ENCODE data around the gene MDFIC. TPM values are rescaled to one million over a fixed set of nuclear protein-coding genes. Genes with fewer than 3 reads are reported as not detected.

The MDFIC gene
- total RNA-seq, 1 donor from 2014 or later, result 39.0 TPM

DNA sequence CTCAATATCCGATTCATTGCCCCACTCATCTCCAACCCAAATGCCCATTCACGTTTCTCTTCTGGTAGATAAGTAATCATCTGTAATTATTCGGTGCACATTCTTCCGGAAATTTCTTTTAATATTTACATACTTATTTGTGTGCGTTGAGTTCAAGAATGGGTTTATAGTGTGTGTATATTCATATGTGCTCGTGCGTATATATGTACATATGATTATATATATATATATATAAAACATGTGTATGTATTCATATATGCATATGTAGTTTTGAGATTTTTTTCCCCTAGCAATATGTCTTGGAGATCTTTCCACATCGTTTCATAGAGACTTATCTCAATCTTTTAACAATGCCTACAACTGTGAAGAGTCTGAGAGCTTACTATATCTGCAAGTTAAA lies 118.2 kb downstream of the MDFIC start:
- Histone ChIP-seq H3K4me3 (no peak overlapping the region), H3K27ac (no peak overlapping the region), H3K4me1 (no peaks in the 10 kb centered on the region), H3K27me3 (no peaks in the 10 kb centered on the region), H3K9me3 (no peaks in the 10 kb centered on the region), H3K36me3 (no peaks in the 10 kb centered on the region)
- intact Hi-C loops (cut with DNase I), result no loop called here
- no peak for ATAC-seq
- DNase-seq, result no peak
- TF ChIP-seq, protein P1, sequence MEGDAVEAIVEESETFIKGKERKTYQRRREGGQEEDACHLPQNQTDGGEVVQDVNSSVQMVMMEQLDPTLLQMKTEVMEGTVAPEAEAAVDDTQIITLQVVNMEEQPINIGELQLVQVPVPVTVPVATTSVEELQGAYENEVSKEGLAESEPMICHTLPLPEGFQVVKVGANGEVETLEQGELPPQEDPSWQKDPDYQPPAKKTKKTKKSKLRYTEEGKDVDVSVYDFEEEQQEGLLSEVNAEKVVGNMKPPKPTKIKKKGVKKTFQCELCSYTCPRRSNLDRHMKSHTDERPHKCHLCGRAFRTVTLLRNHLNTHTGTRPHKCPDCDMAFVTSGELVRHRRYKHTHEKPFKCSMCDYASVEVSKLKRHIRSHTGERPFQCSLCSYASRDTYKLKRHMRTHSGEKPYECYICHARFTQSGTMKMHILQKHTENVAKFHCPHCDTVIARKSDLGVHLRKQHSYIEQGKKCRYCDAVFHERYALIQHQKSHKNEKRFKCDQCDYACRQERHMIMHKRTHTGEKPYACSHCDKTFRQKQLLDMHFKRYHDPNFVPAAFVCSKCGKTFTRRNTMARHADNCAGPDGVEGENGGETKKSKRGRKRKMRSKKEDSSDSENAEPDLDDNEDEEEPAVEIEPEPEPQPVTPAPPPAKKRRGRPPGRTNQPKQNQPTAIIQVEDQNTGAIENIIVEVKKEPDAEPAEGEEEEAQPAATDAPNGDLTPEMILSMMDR (IDR thresholded peaks at IDR 0.05), result no peak

DNA sequence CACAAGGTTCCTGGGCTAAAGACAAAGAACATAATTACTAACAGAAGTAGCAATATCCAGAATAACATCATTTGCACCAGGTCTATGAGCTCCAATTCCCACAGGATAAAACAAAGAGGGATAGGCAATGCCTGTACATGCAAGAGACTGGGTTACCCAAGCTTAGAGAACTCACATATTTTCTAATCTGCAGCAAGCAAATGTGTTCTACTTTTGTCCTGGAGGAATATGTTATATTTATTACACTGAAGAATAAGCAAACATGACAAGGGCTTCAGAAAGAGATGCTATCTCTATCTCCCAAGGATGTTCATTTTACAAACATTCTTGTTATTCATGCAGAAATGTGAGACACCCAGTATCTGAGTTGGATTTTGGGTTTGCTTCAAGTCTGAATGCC lies 118.6 kb downstream of the MDFIC start:
- ATAC-seq, result no peak
- H3K36me3 ChIP-seq, result no peaks in the 10 kb centered on the region
- intact Hi-C loops (cut with DNase I), result no loop called here

DNA sequence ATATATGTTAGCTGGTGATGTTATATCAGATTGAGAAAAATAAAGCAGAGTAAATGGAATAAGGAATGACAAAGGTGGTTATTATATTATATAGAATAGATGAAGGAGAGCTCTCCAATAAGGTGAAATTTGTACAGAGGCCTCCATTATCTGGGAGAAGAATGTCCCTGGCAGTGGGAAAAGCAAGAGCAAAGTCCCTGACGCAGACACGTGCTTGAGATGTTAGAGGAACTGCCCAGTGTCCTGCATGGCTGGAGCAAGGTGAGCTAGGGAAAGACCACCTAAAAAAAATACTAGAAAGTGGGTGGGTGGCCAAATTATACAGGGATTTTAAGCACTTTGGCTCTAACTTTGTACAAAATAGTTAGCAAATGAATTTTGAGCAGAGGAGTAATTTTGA lies 120.7 kb downstream of the MDFIC start:
- no peaks in the 10 kb centered on the region for H3K4me1 ChIP-seq
- ATAC-seq (no peak), DNase-seq (no peak)
- TF ChIP-seq, protein P1 (IDR thresholded peaks at IDR 0.05), result no peak
- H3K9me3 ChIP-seq, result no peaks in the 10 kb centered on the region
- H3K36me3 ChIP-seq, result no peaks in the 10 kb centered on the region
- intact Hi-C loops (cut with DNase I), result no loop called here
- no peak overlapping the region for H3K4me3 ChIP-seq
- H3K27me3 ChIP-seq, result no peaks in the 10 kb centered on the region
- no peak overlapping the region for H3K27ac ChIP-seq

More for the DNA sequence above, 118.6 kb downstream of the MDFIC start:
- no peak for DNase-seq
- Histone ChIP-seq H3K27ac (no peak overlapping the region), H3K4me3 (no peak overlapping the region), H3K4me1 (no peaks in the 10 kb centered on the region), H3K9me3 (no peaks in the 10 kb centered on the region), H3K27me3 (no peaks in the 10 kb centered on the region)
- TF ChIP-seq, protein P1 (IDR thresholded peaks at IDR 0.05), result no peak

DNA sequence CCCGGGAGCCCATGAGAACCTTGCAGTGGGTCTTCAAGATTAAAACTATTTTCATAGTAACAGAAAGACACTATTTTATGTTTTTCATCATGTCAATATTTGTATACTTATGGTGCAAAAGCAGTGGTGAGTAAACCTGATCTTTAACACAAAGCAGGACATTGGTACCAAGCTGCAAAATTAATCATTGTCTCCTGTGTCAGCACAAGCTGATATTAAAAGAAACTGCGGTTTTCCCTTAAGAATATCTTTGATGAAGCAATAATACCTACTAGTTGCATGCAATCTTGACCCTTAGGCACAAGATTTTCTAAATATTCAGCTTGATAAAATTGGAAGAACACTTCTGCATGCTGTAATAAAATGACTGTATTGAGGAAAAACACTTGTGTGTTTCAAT lies 121.7 kb downstream of the MDFIC start:
- TF ChIP-seq, protein P1 (IDR thresholded peaks at IDR 0.05), result no peak

DNA sequence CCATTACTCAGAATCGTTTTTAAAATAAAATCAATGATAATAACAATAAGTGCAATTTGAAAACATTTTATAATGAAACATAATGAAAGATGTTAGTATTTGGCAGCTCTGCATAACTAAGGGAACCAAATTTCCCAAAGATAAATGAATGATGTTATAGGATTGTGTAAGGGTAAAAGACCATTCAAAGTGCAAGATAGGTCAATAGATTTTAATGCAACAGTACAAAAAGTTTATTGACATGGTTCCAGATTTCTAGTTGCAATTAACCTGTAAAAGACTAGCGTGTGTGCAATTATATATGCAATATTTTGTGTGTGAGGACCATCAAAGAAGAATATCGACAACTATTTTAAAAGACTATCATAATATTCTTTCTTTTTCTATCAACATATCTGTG lies 122.3 kb downstream of the MDFIC start:
- intact Hi-C loops (cut with DNase I), result no loop called here
- H3K27ac ChIP-seq, result no peak overlapping the region
- H3K9me3 ChIP-seq, result no peaks in the 10 kb centered on the region
- H3K36me3 ChIP-seq, result no peaks in the 10 kb centered on the region
- DNase-seq (no peak), ATAC-seq (no peak)
- no peaks in the 10 kb centered on the region for H3K4me1 ChIP-seq
- H3K4me3 ChIP-seq, result no peak overlapping the region
- TF ChIP-seq, protein P1 (IDR thresholded peaks at IDR 0.05), result no peak
- no peaks in the 10 kb centered on the region for H3K27me3 ChIP-seq

More for the DNA sequence above, 121.7 kb downstream of the MDFIC start:
- H3K4me1 ChIP-seq, result no peaks in the 10 kb centered on the region
- ATAC-seq, result no peak
- H3K36me3 ChIP-seq, result no peaks in the 10 kb centered on the region
- H3K27me3 ChIP-seq, result no peaks in the 10 kb centered on the region
- no peak overlapping the region for H3K27ac ChIP-seq
- no peak overlapping the region for H3K4me3 ChIP-seq
- H3K9me3 ChIP-seq, result no peaks in the 10 kb centered on the region
- intact Hi-C loops (cut with DNase I), result no loop called here
- no peak for DNase-seq
